Measurements from ENCODE around the gene A4GNT.

A4GNT gene

DNA sequence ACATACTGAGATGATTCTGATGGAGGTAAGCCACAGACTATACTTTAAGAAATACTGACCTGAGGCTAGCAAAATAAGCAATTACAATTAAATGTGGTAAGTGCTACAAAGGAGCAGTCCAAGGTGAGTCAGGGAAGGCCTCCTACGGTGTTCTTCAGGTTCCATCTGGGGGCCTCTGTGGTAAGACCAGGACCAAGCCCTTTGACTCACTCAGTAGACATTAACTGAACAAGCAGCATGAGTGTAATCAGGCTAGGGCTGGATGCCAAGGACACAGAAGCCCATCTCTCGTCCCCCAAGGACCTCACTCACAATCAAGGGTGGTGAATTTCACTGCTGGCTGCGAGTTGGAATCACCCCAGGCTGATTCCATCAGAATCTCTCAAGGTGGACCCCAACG lies 54.1 kb downstream of the A4GNT start:
- no peak for DNase-seq

All from activated CD4-positive, alpha-beta T cell treated with anti-CD3 and anti-CD28 coated beads, Interleukin-2, amount 50 U/mL, for 4 hours (primary cell).